GM19023 (cell line): ENCODE results near the gene SDHC.
A peak's percentile ranks its signal among the peaks of the same experiment; 100 is the strongest.

Experiments
- ATAC-seq: cut with Tn5 transposase; IDR thresholded peaks from one replicate; pipeline ENCODE4 v1.9.1; 2021; ENCODE audit warnings: mild to moderate bottlenecking, moderate library complexity; ENCODE audit not compliant: unreplicated experiment

SDHC gene, protein sequence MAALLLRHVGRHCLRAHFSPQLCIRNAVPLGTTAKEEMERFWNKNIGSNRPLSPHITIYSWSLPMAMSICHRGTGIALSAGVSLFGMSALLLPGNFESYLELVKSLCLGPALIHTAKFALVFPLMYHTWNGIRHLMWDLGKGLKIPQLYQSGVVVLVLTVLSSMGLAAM

DNA sequence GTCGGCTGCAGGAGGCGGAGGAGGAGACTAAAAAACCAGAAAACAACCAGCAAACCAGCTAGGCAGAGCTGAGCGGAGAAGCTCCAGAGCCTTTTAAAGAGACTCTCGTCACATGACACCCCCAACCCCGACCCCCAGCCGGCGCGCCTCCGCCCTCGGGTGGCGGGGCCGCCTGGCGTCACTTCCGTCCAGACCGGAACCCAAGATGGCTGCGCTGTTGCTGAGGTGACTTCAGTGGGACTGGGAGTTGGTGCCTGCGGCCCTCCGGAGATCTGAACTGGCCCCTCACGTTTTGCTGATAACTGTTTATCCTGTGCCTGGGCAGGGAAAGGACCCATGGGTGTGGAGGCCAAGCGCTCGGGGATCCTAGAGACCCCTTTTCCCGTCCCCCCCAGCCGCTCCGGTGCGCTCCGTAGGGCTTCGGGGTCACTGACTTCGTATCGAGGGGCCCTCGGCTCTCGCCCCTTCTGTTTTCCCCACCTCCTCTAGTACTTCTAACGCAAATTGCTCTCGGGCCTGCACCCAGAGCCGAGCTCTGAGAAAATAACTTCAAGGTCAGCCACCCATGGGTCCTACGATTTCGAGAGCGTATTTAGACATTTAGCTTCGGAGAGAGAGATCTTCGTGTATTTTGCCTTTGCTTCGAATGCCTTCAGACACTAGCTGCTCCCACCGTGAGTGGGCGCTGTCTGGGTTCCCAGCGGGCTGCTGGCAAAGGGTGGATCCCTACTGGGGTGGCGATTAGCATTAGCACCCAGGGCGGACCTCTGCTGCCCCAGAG, at the start of gene SDHC:
TSS of gene SDHC (plus strand) at position 181 of the 781 bp plus-strand sequence. CDS start at position 206, 25 bp downstream.
- peak; percentile 99 for ATAC-seq

DNA sequence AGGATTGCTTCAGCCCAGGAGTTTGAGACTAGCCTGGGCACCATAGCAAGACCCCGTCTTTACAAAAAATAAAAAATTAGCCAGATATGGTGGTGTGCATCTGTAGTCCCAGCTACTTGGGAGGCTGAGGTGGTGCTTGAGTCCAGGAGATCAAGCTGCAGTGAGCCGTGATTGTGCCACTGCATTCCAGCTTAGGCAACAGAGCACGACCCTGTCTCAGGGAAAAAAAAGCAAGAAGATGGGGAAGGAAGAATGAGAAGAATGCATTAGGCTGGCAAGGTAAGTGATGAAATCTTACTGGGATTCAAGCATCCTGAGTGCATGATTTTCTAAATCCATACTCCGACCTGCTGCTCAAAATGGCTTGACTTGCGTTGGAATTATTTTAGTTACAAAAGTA, 48.9 kb upstream of the SDHC start:
- no peak for ATAC-seq

DNA sequence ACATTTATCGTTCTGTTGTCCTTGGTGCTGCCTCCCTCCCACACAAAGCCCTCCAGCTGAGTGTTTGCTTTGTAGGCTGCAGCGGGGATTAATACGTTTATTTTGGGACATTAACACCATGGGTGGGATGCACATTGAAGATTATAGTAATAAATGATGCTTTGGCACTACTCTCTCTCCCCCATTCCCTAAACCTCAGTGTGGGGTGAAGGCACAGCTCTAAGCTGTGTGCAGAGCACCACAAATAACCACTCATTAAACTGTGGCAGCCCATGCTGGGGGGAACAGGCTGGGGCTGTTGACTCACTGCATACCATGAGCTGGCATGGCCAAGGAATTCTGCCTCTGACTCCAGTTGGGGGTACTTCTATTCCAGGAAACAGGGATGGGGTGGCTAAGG, 48.0 kb upstream of the SDHC start:
- no peak for ATAC-seq

DNA sequence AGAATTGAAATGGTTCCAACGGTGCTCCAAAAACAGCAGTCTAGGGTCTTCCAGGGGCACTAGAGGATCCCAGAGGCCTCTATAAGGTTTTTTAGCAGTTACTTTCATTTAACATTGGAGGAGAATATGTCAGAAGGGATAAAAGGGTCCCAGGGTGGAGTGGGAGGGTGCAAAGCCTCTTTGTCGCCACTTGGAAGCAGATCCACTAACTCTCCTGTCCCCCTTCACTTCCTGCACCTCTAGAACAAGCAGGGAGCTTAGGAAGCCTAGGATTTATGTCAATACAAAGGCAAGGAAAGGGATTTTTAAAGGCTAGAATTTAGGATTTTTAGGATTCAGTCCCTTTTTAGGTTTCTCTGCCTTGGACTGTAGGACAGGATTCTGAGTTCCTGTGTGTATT, 47.3 kb upstream of the SDHC start:
- no peak for ATAC-seq

DNA sequence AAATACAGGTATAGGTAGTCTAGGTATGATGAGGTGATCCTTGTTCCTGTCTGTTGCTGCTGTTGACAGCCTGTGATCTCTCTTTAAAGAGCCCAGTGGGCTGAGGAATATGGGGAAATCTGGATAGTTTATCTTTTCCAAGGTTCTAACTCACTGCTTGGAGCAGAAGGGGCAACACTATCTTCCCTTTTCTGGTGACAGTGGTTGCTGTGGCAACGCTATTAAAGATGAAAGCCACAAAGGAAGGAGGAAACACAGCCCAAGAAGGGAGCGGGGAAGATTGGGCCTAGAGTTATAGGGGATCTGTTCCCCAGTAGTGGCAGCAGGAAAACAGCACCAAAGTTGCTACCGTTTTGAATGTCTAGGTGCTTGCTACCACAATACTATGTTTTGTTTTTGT, 46.9 kb upstream of the SDHC start:
- no peak for ATAC-seq

DNA sequence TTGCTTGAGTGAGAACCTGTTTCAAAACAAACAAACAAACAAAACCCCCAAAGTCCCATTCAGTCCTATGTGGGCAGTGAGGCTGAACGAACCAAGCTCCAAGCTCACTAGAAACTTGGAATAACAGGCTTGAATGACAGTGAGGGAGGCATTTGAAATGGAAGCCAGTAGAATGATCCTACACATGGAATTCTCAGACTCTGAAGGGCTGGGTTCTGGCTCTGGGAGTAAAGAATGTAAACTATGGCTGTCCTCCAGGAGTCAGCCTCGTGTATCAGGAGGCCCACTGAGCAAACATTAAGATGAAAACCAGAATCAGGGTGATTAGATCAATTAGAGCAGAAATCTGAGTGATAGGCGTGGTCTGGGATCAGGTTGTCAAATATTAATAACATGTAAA, 40.8 kb upstream of the SDHC start:
- ATAC-seq = no peak

DNA sequence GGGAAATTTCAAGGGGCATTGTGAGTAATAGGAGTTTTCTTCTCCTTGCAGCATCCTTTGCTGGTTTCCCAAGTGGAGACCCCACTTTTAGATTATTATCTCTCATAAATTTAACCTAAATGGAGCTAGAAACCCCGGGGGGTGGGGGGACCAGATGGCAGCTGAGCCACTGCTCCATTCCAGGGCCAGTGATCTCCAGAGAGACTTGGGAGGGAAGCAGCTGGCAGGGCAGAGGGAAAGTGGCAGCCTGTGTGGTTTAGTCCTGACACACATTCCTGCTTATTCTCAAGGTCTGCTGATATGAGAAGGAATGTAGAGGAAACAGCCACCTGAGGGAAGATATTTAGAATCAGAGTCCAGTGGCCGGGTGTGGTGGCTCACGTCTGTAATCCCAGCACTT, 39.3 kb upstream of the SDHC start:
- no peak for ATAC-seq

DNA sequence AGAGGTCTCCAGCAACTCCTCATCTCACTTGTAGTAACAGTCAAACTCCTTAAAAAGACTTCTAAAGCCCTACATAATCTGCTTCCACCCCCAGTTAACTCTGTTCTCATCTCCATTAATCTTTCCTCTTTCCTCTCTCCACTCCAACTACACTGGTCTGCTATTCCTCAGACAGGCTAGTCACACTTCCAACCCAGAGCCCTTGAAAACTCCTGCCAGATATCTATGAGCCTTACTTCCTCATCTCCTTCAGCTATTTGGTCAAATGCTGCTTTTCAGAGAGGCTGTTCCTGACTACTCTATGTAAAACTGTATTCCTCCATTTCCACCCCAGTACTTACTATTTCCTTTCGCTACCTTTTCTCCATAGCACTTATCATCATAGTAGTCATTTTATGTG, 31.2 kb upstream of the SDHC start:
- no peak for ATAC-seq

DNA sequence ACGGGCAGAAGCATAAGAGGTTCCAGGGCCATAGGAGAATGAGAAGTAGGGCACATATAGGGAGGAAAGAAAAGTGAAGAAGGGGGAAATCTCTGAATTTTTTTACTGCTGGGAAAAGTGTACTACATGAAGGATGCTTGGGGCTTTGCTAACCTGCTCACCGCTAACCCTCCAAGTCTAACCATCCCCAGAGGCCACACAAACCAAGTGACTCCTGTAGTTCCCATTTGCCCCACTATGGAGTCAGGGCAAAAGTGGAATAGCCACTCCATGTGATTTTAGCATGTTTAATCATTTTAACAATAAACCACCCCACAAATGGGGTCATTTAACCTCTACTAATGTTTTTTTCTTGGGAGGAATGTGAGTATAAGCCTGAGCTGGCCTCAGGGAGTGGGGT, 29.1 kb upstream of the SDHC start:
- ATAC-seq = no peak

DNA sequence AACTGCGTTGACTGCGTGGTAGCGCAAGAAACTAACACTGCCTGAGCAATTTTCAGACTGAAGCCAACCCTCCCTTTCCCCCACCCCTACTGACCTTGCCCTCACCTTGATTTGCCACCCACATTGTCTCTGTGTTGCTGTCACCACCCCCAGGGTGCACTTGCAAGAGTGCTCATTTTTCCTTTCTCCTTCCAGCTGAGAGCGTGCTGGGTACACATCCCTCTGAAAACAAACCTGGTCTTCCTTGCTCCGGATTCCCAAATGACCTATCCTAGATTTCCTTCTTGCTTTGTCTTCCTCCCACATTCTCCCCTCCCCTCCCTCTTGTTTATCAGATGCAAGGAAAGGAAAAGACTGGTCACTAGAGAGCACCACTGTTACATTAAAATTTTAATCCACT, 28.7 kb upstream of the SDHC start:
- ATAC-seq = no peak

DNA sequence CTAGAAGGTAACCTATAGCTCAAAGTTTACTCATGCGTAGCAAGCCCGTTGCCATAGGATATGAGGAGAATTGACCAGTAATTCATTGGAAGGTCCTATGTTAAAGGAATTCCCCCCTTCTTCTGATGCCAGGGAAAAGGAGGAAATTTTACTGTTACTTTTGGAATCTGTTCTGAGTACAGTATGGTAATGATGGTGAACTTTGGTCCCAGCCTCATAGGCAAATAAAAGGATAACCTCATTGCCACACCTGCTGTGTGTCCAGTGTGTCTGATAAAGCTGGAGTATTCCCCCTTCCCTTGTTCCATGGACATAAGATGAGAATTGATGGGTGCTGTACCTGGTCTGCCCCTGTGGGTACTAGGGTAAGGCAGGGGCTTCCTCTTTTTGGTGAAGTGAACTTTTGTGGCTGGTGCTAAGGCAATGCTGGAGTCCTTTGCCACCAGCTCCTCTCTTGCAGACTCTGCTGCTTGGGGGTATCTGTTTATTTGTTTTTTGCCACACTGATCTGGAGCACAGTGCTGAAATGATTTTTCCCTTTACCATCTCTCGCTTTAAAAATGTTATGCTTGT, 26.6 kb upstream of the SDHC start:
- ATAC-seq = no peak

DNA sequence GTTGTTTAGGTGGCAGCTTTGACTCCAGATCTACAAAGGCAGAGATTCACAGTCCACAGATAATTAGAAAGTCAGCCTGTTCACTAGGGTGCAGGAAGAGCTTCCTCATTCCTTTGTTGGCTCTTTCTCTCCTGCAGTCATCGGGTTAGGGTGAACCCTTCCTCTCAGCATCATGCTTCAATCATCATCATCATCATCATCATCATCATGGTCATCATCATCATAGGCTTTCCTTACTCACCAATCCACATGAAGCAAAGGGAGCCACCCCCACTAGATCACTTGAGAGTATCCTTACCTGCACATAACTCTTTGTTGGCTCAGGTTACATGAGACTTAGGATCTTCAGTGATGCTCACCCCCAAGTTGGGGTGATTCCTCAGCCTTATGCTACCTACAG, 23.4 kb upstream of the SDHC start:
- no peak for ATAC-seq

DNA sequence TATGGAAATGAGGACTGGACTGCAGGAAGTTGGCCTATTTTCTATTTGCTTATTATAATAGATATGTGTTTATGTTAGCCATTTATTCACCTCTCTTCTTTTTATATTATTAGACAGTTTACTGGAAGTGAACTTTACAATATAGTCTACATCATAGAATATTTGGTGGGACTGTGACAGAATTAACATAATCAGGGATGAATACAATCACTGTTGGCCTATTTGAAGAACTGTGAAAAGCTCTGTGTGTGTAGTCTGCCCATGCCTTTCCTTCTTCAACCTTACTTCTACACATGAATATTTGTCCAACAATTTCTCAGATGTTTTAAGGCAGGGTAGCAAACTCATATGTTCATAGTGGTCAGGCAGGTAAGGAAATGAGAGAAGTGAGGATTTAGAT, 16.8 kb upstream of the SDHC start:
- ATAC-seq = no peak

DNA sequence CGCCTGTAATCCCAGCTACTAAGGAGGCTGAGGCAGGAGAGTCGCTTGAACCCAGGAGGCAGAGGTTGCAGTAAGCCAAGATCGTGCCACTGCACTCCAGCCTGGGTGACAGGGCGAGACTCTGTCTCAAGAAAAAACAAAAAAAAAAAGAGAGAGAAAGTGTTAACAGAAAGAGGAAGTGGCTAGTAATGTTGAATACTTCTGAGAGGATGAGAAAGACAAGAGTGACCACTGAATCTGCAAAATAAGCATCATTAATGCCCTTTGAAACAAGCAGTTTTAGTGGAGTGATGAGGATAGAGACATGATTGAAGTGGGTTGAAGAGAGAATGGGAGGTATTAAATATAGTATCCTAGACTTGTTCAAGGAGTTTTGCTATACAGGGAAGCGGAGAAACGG, 16.1 kb upstream of the SDHC start:
- ATAC-seq = no peak

DNA sequence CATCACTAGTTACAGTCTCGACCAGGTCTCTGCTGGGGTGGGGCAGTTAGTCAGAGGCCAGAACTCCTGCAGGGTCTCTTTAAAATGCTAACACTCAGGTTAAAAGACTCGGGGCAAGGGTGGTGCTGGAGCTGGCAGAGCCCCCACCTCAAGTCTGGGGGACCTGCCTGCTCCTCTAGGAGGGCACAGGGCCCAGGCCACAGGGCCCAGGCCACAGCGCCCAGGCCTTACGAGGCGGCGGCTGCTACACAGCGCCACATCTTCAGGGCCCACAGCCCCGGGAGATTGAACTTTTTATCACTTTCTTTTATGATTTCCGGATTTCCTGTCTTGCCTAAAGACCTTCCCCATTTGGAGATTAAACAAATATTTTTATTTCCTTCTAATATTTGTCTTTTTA, 14.8 kb upstream of the SDHC start:
- ATAC-seq = no peak

DNA sequence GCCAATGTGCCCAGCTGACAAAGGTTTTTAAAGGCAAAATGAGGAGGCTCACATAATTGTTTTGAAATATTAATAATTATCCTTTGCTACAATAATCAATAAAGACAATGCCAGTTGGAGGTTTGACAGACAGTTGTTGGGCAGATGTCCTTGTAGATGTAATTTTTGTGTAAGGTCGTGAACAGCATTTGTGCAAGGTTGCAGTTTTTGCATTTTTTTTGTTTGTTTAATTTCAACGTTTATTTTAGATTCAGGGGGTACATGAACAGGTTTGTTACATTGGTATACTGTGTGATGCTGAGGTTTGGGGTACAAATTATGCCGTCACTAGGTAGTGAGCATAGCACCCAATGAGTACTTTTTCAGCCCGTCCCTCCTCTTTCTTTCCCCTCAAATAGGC, 13.7 kb upstream of the SDHC start:
- no peak for ATAC-seq

DNA sequence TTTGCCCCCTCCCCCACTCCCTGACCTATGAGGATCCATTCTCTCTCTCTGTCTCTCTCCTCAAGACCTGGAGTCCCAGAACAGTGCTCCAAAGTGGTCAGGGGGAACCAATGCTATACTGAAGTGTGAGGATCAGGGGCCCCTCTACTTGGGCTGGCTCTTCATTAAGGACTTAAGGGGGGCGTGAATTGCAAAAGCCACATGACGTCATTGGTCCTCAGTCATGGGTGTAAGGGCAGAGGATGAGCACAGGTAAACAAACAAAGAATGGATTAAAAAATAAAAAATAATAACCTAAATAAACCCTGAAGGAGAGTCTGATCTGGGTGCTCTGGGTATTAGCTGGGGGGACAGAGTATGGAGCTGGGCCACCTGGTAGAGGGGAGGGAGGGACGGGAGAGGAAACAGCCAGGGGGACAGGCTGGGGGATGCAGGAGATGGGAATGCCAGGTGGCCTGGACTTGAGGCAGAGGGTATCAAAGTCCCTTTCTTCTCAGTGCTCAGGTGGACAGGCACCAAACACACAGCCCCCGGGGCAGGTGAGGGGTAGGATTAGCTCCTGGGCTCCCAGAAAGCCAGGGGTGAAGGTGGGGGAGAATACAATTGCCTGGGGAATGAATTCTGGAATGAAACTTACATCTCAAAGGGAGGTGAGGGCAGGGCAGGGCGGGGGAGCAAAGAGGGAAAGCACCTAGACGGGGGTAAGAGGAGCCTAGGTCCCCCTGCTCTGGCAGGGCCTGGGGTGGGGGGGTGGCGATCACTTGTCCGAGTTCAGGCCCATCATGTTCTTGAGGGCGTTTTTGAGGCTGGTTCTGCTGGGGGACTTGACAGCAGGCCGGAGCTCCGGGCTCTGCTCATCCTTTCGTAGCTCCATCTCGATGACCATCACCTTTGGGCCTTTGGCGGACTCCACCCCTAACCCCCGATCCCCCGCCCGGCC, 9.0 kb upstream of the SDHC start:
- no peak for ATAC-seq

DNA sequence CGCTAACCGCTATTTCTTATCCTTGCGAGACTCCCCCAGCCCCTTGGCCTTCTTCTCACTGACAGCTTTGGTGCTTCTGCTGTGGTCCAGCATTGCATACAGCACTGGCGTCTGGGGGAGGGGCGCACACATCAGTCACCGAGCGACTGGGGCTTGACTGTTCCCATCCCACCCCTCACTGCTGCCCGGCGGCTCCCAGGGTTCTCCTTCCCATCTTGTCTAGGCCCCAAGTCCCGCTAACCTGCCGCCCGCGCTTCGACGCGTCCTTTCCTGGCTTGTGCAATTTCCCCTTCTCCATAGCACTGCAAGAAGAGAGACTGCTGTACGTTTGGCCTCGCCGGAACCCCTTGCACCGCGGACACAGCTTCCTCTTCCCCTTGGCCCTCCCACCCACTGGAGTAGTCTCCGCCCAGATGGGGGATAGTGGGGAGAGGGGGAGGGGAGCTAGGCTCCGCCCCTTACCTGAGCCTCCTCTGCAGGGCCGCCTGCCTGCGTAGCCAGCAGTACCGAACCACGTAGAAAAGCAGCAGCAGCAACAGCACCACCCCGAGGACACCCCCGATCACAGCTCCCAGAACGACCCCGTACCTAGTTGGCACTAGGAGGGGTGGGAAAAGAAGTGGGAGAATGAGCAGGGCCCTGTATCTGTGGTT, 8.2 kb upstream of the SDHC start:
- ATAC-seq = peak; percentile 71

DNA sequence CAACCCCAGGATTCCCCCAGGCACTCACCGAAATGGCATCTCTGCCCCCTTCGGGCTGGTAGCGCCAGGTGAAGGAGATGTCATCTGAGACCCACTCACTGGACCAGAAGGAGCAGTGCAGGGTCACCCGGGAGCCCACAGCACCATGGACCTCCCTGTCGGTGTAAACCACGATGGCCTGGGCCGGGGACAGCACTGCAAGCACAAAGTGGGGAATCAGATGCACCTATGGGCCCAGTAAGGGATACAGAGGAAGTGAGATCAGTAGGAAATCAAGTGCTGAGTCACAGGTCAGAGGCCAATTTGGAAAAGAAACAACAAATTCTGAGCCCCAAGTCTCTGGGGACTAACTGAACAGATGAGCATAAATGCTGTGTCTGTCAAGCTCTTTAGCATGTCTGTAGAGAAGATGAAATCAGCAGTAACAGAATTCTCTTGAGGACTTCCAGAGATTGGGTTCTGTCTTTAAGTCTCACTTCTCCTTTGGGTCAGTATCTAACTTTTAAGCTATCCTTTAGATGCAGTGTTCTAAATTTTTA, 6.9 kb upstream of the SDHC start:
- ATAC-seq = peak; percentile 37

DNA sequence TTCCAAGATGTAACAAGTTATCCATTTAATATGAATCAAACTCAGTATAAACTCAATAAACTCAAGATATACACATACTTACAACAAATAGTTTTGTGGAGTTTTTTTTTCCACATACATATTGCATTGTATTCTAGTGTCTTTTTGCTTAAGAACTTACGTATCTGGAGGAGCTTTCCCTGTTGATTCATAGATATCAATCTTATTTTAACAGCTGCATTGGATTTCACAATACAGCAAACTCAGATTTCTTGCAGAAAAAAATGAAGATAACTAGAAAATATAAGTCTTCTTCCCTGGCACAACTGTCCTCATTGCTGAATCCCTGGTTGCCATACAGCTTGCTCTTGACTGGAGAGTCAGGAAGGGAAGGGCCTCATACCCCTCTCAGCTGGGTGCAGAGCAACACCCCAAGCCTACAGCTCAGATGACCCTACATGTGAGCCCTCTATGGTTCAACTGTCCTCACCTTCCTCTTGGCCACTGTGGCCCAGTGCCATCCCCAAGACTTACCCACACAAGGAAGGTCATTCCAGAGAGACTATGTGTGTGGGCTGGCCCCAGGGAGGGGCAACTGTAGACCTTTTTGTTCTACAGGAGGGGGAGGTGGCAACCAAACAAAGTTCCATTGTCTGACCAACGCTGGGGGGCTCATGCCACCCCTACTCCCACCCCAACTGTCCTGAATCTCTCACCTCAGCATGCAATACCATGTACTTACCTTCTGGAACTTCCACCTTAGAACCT, 6.1 kb upstream of the SDHC start:
- no peak for ATAC-seq
